Stimulated activated CD8-positive, alpha-beta memory T cell treated with anti-CD3 and anti-CD28 coated beads, Interleukin-4, amount 100 ng/mL, for 48 hours (primary cell): ENCODE results near the gene INPP5A.

Source experiments
- DNase-seq: peaks from one replicate; pipeline ENCODE4 v3.0.0-alpha.2; 2020

Gene INPP5A

DNA sequence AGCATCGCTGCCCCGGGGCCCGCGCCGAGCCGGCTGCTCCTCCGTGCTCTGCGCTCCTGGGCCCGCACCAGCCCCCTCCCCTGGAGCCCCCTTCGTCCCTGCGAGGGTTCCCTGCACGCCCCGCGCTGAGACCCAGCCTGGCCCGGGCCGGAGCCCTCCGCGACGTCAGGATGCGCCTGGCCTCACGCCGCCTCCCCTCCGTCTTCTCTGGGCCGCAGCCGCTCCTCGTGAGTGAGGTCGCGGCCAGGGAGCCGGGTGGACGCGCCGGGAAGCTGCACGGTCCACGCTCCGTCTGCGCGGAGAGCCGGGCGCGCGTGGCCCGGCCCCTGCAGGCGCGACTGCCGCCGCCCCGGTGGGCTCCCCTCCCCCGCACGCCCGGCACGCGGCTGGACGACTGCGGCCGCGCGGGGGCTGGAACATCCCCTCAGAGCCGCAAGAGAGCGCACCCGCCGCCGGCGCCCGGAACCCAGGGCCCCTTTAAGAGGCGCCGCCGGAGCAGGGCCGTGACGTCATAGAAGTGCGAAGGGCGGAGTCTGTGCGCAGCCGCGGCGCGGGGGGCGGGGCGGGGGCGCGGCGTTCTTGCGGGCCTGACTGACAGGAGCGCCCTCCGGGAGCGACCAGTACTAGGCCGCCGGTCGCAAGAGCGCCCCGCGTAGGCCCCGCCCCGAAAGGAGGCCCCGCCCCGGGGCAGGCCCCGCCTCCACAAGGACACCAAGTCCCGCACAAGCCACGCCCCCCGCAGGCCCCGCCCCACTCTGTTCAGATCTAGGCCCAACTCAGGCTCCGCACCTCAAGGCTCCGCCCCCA is 507 bp upstream of the INPP5A start:
- DNase-seq = peak; percentile 100

- no peak for DNase-seq
Observed at GRCh38 chr10:132538031-132538789, 623 bp downstream of the INPP5A start.

DNA sequence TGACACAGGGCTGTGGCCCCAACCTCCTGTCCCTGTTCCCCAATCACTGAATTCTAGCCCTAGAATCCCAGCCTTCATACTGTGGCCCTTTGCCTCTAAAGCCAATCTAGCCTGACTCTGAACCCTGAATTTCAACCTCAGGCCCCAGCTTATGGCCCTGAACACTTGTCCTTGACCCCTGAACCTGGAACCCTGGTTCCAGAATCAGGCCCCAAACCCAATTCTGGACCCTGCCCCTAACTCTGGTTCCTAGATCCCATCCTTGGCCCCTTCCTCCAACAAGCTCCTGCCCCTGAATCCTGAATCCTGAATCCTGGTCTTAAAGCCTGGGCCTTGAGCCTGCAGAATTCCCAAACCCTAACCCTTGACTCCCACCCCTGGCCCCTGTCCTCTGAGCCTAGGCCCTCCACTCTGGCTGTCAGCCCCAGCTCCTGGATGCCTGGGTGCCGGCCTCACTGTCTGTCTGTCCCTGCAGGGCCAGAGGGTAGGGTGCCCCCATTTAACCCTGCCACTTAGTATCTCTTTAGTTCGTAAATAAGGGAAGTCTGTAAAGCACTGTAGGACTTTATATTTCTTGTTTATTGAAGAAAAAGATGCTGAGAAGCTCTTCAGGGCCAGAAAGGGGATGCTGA is 1.3 kb downstream of the INPP5A start:
- DNase-seq = no peak

DNA sequence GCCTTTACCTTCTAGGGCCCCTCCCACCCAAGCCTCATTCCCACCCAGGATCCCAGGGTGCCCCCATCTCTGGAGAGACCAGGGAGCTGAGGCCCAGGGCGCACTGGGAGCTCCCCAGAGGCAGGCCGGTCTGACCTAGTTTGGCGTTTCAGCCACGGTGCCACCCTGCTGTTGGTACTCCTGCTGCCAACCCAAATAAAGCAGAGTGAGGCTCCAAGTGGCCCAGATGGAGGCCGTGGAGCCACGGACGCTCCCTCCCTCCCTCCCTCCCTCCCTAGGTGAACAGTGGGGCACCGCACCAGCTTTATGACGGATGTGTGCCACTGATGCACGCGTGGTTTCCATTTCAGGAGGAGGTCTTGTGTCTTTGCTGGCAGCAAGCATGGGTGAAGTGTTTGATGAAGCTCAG is 1.8 kb downstream of the INPP5A start:
- no peak for DNase-seq

- no peak for DNase-seq
Observed at GRCh38 chr10:132539894-132540293, 2.3 kb downstream of the INPP5A start.

DNA sequence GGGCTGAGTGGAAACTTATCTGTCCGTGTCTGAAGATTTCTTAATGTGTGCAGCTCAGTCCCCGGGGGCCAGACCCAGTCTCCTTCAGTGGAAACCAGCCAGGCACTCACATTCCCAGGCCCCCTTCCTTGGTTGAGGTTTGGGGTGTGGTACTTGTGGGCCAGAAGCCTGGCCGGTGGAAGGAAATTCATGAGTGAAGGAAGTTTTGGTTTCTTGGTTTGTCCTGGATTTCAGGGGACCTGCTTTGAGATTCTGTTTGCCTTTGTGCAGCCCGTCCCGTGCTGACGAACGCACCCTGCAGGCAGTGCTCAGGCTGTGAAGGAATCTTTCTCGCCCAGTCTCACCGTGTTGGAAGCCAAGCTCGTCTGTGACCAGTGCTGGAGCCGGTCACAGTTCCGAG is 2.9 kb downstream of the INPP5A start:
- DNase-seq = no peak

- DNase-seq = no peak
Observed at GRCh38 chr10:132541129-132541528, 3.5 kb downstream of the INPP5A start.

DNA sequence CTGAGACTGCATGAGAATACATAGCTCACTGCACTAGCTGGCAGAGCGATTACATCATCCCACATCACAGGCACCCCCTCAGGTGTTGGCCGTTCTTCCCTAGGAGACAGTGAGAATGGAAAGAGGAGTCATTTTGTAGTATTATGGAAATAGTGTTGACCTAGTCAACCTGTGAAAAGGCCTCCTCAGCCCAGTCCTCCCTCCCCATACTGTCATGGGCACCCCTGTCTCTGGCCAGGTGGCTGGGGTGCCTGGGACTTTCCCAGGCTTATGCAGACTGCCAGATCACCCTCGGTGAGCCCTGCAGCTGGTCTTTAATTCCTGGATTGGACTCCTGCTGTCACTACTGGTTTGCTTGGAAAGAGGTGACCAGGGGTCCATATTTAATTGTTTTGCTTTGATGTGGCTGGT is 4.0 kb downstream of the INPP5A start:
- DNase-seq = no peak

DNA sequence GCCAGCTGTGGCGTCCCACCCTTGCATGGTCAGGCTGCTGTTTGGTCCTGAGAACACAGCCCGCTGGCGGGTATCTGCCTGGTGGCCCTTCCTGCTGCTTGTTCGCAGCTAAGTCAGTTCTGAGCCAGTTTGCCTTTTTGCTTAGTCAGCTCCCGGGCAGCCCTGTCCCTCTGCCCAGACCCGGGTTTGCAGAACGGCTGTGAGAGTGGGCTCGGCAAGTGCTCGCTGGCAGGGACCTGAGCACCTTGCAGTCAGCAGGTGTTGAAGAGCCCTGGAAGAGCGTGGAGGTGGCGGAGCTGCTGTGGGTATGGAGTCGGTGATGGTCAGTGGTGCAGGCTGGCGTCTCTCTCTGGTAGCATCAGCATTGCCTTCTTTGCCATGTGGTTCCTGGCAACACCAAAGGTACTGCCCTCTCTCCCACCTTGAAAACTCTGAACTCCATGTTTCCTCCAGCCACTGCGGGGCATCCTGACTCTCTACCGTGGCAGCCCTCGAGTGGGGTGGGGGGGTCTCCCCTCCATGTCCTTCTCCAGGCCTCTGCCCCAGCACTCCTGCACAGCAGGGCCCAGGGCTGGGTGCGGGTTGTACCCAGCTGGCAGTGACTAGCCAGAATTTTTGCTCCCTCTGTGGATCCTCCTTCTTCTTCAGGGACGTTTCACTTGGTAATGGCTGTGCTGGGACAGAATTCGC is 4.6 kb downstream of the INPP5A start:
- DNase-seq = no peak

- no peak for DNase-seq
Observed at GRCh38 chr10:132542819-132543218, 5.2 kb downstream of the INPP5A start.

- no peak for DNase-seq
Observed at GRCh38 chr10:132543916-132544743, 6.5 kb downstream of the INPP5A start.

DNA sequence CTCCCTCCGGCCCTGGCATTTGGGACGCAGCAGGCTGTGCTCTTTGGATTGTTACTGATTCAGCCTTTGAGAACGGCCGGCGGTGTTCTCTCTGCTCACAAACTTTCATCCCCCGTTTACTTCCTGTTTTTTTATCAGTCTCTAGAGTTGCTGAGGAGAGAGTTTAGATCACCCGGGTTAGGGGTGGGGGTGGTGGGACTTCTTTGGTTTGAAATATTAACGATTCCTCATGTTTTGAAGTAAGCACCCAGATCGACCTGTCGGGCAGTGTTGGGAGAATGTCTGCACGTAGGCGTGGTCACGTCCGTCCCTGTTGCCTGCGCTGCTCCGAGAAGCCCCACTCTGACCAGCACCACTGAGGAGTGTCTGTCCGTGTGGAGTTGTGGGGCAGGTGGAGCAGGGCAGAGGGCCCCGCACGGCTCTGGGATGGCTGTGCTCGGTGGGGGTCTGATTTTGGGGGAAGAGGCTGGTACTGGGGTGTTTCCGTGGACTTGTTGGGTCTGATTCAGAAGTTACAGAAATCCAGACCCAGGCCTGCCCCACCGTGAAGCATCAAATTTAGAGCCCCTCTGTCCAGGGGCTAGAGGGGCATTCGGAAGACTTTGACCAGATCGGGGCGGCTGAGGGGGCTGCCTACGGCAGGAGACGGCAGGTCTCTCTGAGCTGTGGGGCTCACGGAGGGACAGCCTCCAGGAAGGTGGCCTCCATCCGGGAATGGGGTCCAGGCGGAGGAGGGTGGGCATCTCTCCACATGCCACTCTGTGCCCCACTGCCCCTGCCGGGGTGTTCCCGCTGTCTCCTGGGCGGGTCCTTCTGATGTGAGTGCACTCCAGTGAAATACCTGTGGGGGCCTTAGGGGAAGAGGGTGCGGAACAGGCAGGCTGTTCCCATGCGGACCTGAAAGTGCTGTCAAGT is 7.4 kb downstream of the INPP5A start:
- DNase-seq = no peak

GRCh38 chr10:132545659-132546367 is 8.2 kb downstream of the INPP5A start:
- no peak for DNase-seq

- no peak for DNase-seq
Observed at GRCh38 chr10:132546567-132547420, 9.2 kb downstream of the INPP5A start.

DNA sequence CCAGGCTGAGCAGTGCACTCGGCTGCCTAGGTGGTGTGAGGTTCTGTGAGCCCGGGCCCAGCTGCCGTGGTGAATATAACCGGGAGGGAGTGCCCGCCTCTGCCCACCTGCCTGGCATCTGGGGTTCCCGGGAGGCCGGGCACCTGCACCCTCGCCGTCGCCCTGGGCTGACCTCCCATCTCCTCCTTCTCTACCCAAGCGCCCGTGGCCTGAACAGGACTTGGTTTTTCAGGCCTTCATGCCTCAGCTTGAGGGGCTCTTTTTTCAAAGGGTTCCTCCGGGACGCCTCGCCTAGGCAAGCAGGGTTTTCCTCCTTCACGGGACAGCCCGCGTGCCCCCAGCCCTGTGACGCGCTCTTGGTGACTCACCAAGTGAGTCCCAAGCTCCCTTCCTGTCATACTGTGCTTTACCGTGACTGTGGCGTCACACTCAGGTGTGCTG is 9.9 kb downstream of the INPP5A start:
- DNase-seq = peak; percentile 63

GRCh38 chr10:132548106-132548823 is 10.7 kb downstream of the INPP5A start:
- no peak for DNase-seq

GRCh38 chr10:132548869-132549268 is 11.3 kb downstream of the INPP5A start:
- DNase-seq = no peak

DNA sequence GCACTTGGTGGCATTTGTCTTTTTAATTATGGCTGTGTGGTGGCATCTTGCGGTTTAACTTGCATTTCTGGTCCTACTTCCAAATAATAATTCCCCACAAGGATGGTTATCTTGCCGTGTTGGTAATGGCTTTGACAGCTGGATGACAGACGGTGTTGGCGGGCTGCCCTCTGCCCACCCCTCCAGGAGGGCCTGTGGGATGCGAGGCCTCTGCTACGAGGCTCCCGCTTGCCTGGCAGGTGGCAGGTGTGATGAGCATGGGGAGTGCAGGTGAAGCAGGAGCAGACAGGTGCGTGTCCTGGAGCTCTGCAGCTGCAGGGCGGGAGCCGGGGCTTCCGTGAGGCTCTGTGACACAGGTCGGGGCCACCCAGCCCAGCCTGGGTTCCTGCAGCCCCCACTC is 11.8 kb downstream of the INPP5A start:
- no peak for DNase-seq
